ENCODE data around the gene PITPNC1. TPM values are rescaled to one million over a fixed set of nuclear protein-coding genes. Genes with fewer than 3 reads are reported as not detected.

The PITPNC1 gene
- total and polyA plus RNA-seq, 5 donors from 2014 or later: 27.3 to 47.9 (median 39.5) TPM

- Mint-ChIP-seq H3K9me3 (no peaks in the 10 kb centered on the region), H3K36me3 (peaks cover 18% of the 10 kb centered on the region), H3K4me3 (peak overlapping the region in 2 of 4 donors; percentile 2 to 42), H3K4me1 (peaks cover 38 to 77% (median 63%) of the 10 kb centered on the region in 4 donors), H3K27ac (peak overlapping the region in 2 of 3 donors; percentile 80 to 85), H3K27me3 (no peaks in the 10 kb centered on the region)
- Histone ChIP-seq H3K4me1 (ENCODE audit: control insufficient read depth, insufficient read depth, low read length, poor library complexity, severe bottlenecking) (peaks cover 65% of the 10 kb centered on the region), H3K4me3 (ENCODE audit: low read depth, low read length) (peak overlapping the region; percentile 63), H3K27ac (ENCODE audit: insufficient read depth, low read length, poor library complexity, severe bottlenecking) (peak overlapping the region; percentile 68), H3K27me3 (ENCODE audit: control insufficient read depth, insufficient read depth, low read length) (no peaks in the 10 kb centered on the region), H3K36me3 (ENCODE audit: control insufficient read depth, insufficient read depth, low read length) (peaks cover 37% of the 10 kb centered on the region), H3K9me3 (ENCODE audit: control insufficient read depth in 2 of 2, low read length in 2 of 2) (no peaks in the 10 kb centered on the region)
- no peak for ATAC-seq (ENCODE audit: low read depth in 2 of 2)
- DNase-seq: no peak
Measured at GRCh38 chr17:67360880-67361279, 16.2 kb upstream of the PITPNC1 start.

- Histone ChIP-seq H3K9me3 (ENCODE audit: control insufficient read depth in 2 of 2, low read length in 2 of 2) (no peaks in the 10 kb centered on the region), H3K4me1 (ENCODE audit: control insufficient read depth, insufficient read depth, low read length, poor library complexity, severe bottlenecking) (peaks cover 71% of the 10 kb centered on the region), H3K36me3 (ENCODE audit: control insufficient read depth, insufficient read depth, low read length) (peaks cover 25% of the 10 kb centered on the region), H3K4me3 (ENCODE audit: low read depth, low read length) (peak overlapping the region; percentile 35), H3K27ac (ENCODE audit: insufficient read depth, low read length, poor library complexity, severe bottlenecking) (peak overlapping the region; percentile 44), H3K27me3 (ENCODE audit: control insufficient read depth, insufficient read depth, low read length) (no peaks in the 10 kb centered on the region)
- no peak for ATAC-seq (ENCODE audit: low read depth in 2 of 2)
- H3K9me3 Mint-ChIP-seq: no peaks in the 10 kb centered on the region
- peaks cover 42 to 85% (median 66%) of the 10 kb centered on the region in 4 donors for H3K4me1 Mint-ChIP-seq
- H3K27me3 Mint-ChIP-seq: no peaks in the 10 kb centered on the region
- peak overlapping the region in 3 of 4 donors; percentile 39 to 52 (median 48) for H3K4me3 Mint-ChIP-seq
- H3K27ac Mint-ChIP-seq: peak overlapping the region in 2 of 3 donors; percentile 32 to 48
- H3K36me3 Mint-ChIP-seq: peaks cover 16% of the 10 kb centered on the region
- no peak for DNase-seq
Measured at GRCh38 chr17:67362173-67362572, 14.9 kb upstream of the PITPNC1 start.

GRCh38 chr17:67364847-67365737, 12.0 kb upstream of the PITPNC1 start:
- H3K27me3 Mint-ChIP-seq: no peaks in the 10 kb centered on the region

GRCh38 chr17:67365738-67366192, 11.3 kb upstream of the PITPNC1 start:
- H3K4me1 ChIP-seq (ENCODE audit: control insufficient read depth, insufficient read depth, low read length, poor library complexity, severe bottlenecking): peaks cover 41% of the 10 kb centered on the region
- Mint-ChIP-seq H3K36me3 (peaks cover 12% of the 10 kb centered on the region), H3K27ac (peak overlapping the region; percentile 93 to 97 (median 94)), H3K4me1 (peaks cover 27 to 58% (median 44%) of the 10 kb centered on the region in 4 donors), H3K27me3 (no peaks in the 10 kb centered on the region), H3K4me3 (peak overlapping the region; percentile 95 to 97 (median 95)), H3K9me3 (no peaks in the 10 kb centered on the region)
- H3K36me3 ChIP-seq (ENCODE audit: control insufficient read depth, insufficient read depth, low read length): peaks cover 11% of the 10 kb centered on the region
- no peaks in the 10 kb centered on the region for H3K27me3 ChIP-seq (ENCODE audit: control insufficient read depth, insufficient read depth, low read length)
- peak overlapping the region; percentile 92 for H3K4me3 ChIP-seq (ENCODE audit: low read depth, low read length)
- peak overlapping the region; percentile 88 for H3K27ac ChIP-seq (ENCODE audit: insufficient read depth, low read length, poor library complexity, severe bottlenecking)
- peak in 1 of 3 donors; percentile 18 for DNase-seq
- no peaks in the 10 kb centered on the region for H3K9me3 ChIP-seq (ENCODE audit: control insufficient read depth in 2 of 2, low read length in 2 of 2)
- ATAC-seq (ENCODE audit: low read depth in 2 of 2): peak in 1 of 2 donors; percentile 7

More at GRCh38 chr17:67364847-67365737, 12.0 kb upstream of the PITPNC1 start:
- Histone ChIP-seq H3K27me3 (ENCODE audit: control insufficient read depth, insufficient read depth, low read length) (no peaks in the 10 kb centered on the region), H3K9me3 (ENCODE audit: control insufficient read depth in 2 of 2, low read length in 2 of 2) (no peaks in the 10 kb centered on the region), H3K4me1 (ENCODE audit: control insufficient read depth, insufficient read depth, low read length, poor library complexity, severe bottlenecking) (peaks cover 48% of the 10 kb centered on the region), H3K27ac (ENCODE audit: insufficient read depth, low read length, poor library complexity, severe bottlenecking) (peak overlapping the region; percentile 88), H3K36me3 (ENCODE audit: control insufficient read depth, insufficient read depth, low read length) (peaks cover 16% of the 10 kb centered on the region), H3K4me3 (ENCODE audit: low read depth, low read length) (peak overlapping the region; percentile 92)
- peak in 1 of 3 donors; percentile 70 for DNase-seq
- no peaks in the 10 kb centered on the region for H3K9me3 Mint-ChIP-seq
- H3K4me3 Mint-ChIP-seq: peak overlapping the region; percentile 95 to 97 (median 95)
- peaks cover 28 to 64% (median 51%) of the 10 kb centered on the region in 4 donors for H3K4me1 Mint-ChIP-seq
- H3K27ac Mint-ChIP-seq: peak overlapping the region; percentile 93 to 97 (median 94)
- ATAC-seq (ENCODE audit: low read depth in 2 of 2): no peak
- H3K36me3 Mint-ChIP-seq: peaks cover 16% of the 10 kb centered on the region

GRCh38 chr17:67366193-67367157, 10.6 kb upstream of the PITPNC1 start, which contains the start of gene PSMD12:
Gene PSMD12, minus strand, starts transcription at chr17:67366577. Its CDS starts 58 bp downstream, at chr17:67366519.
- Mint-ChIP-seq H3K27ac (peak within 1 kb of the TSS; percentile 93 to 97 (median 94)), H3K4me1 (peaks cover 27 to 52% (median 40%) of the 10 kb centered on the region in 4 donors)

GRCh38 chr17:67369676-67370075, 7.4 kb upstream of the PITPNC1 start:
- H3K4me3 Mint-ChIP-seq: peak overlapping the region in 1 of 4 donors; percentile 16
- no peaks in the 10 kb centered on the region for H3K36me3 Mint-ChIP-seq
- DNase-seq: no peak
- H3K27ac ChIP-seq (ENCODE audit: insufficient read depth, low read length, poor library complexity, severe bottlenecking): no peak overlapping the region
- peaks cover 1% of the 10 kb centered on the region for H3K27me3 Mint-ChIP-seq
- no peaks in the 10 kb centered on the region for H3K9me3 ChIP-seq (ENCODE audit: control insufficient read depth in 2 of 2, low read length in 2 of 2)
- no peak for ATAC-seq (ENCODE audit: low read depth in 2 of 2)
- H3K4me1 ChIP-seq (ENCODE audit: control insufficient read depth, insufficient read depth, low read length, poor library complexity, severe bottlenecking): peaks cover 19% of the 10 kb centered on the region
- no peaks in the 10 kb centered on the region for H3K27me3 ChIP-seq (ENCODE audit: control insufficient read depth, insufficient read depth, low read length)
- no peaks in the 10 kb centered on the region for H3K36me3 ChIP-seq (ENCODE audit: control insufficient read depth, insufficient read depth, low read length)
- no peaks in the 10 kb centered on the region for H3K9me3 Mint-ChIP-seq
- H3K4me3 ChIP-seq (ENCODE audit: low read depth, low read length): no peak overlapping the region
- H3K27ac Mint-ChIP-seq: peak overlapping the region in 1 of 3 donors; percentile 20
- H3K4me1 Mint-ChIP-seq: peaks cover 15 to 26% (median 20%) of the 10 kb centered on the region in 4 donors

More at GRCh38 chr17:67366193-67367157, 10.6 kb upstream of the PITPNC1 start, which contains the start of gene PSMD12:
- peaks cover 6% of the 10 kb centered on the region for H3K36me3 ChIP-seq (ENCODE audit: control insufficient read depth, insufficient read depth, low read length)
- no peaks in the 10 kb centered on the region for H3K9me3 ChIP-seq (ENCODE audit: control insufficient read depth in 2 of 2, low read length in 2 of 2)
- DNase-seq: peak; percentile 89 to 94 (median 93)
- no peaks in the 10 kb centered on the region for H3K9me3 Mint-ChIP-seq
- peak within 1 kb of the TSS; percentile 88 for H3K27ac ChIP-seq (ENCODE audit: insufficient read depth, low read length, poor library complexity, severe bottlenecking)
- H3K4me3 Mint-ChIP-seq: peak within 1 kb of the TSS; percentile 95 to 97 (median 95)
- H3K4me3 ChIP-seq (ENCODE audit: low read depth, low read length): peak within 1 kb of the TSS; percentile 92
- H3K4me1 ChIP-seq (ENCODE audit: control insufficient read depth, insufficient read depth, low read length, poor library complexity, severe bottlenecking): peaks cover 41% of the 10 kb centered on the region
- no peaks in the 10 kb centered on the region for H3K27me3 ChIP-seq (ENCODE audit: control insufficient read depth, insufficient read depth, low read length)
- no peaks in the 10 kb centered on the region for H3K27me3 Mint-ChIP-seq
- peak; percentile 97 to 98 for ATAC-seq (ENCODE audit: low read depth in 2 of 2)
- peaks cover 12% of the 10 kb centered on the region for H3K36me3 Mint-ChIP-seq

GRCh38 chr17:67372751-67373150, 4.3 kb upstream of the PITPNC1 start:
- Histone ChIP-seq H3K4me1 (ENCODE audit: control insufficient read depth, insufficient read depth, low read length, poor library complexity, severe bottlenecking) (peaks cover 16% of the 10 kb centered on the region), H3K27me3 (ENCODE audit: control insufficient read depth, insufficient read depth, low read length) (no peaks in the 10 kb centered on the region), H3K4me3 (ENCODE audit: low read depth, low read length) (no peak overlapping the region), H3K27ac (ENCODE audit: insufficient read depth, low read length, poor library complexity, severe bottlenecking) (no peak overlapping the region), H3K36me3 (ENCODE audit: control insufficient read depth, insufficient read depth, low read length) (no peaks in the 10 kb centered on the region), H3K9me3 (ENCODE audit: control insufficient read depth in 2 of 2, low read length in 2 of 2) (no peaks in the 10 kb centered on the region)
- no peak for ATAC-seq (ENCODE audit: low read depth in 2 of 2)
- no peak for DNase-seq
- H3K9me3 Mint-ChIP-seq: no peaks in the 10 kb centered on the region
- H3K27me3 Mint-ChIP-seq: peaks cover 5% of the 10 kb centered on the region
- no peaks in the 10 kb centered on the region for H3K36me3 Mint-ChIP-seq
- no peak overlapping the region for H3K4me3 Mint-ChIP-seq
- no peak overlapping the region for H3K27ac Mint-ChIP-seq
- H3K4me1 Mint-ChIP-seq: peaks cover 0 to 22% (median 16%) of the 10 kb centered on the region in 4 donors

All from CD4-positive, CD25-positive, alpha-beta regulatory T cell (primary cell).